Measurements from ENCODE around the gene SMU1. TPM values are rescaled to one million over a fixed set of nuclear protein-coding genes. Genes with fewer than 3 reads are reported as not detected.

The SMU1 gene
- total RNA-seq, 4 donors from 2014 or later = 19.7 to 24.2 (median 21.9) TPM

- 85 to 93% methylated on average over 5 to 9 of the region's 9 CpGs for WGBS, 2 donors (ENCODE audit: low coverage in 1 of 2)
- Histone ChIP-seq H3K4me3 (no peak overlapping the region), H3K27ac (no peak overlapping the region), H3K36me3 (peaks cover 13 to 61% of the 10 kb centered on the region in 2 donors), H3K27me3 (no peaks in the 10 kb centered on the region), H3K9me3 (no peaks in the 10 kb centered on the region), H3K4me1 (peaks cover 0 to 23% (median 6%) of the 10 kb centered on the region in 3 donors)
- ATAC-seq = no peak
- TF ChIP-seq CTCF (IDR thresholded peaks at IDR 0.05) (no peak), EP300 (IDR thresholded peaks at IDR 0.05) (no peak), POLR2AphosphoS5 (IDR thresholded peaks at IDR 0.05) (no peak), POLR2A (IDR thresholded peaks at IDR 0.05) (no peak)
Observed at GRCh38 chr9:33040792-33041431, 35.6 kb downstream of the SMU1 start.

- no peak for TF ChIP-seq EP300 (IDR thresholded peaks at IDR 0.05)
- H3K36me3 ChIP-seq = peaks cover 13 to 85% of the 10 kb centered on the region in 2 donors
- no peak for ATAC-seq
Observed at GRCh38 chr9:33032865-33033264, 43.6 kb downstream of the SMU1 start.

GRCh38 chr9:33032292-33032691, 44.2 kb downstream of the SMU1 start:
- peaks cover 10 to 85% of the 10 kb centered on the region in 2 donors for H3K36me3 ChIP-seq
- ATAC-seq = no peak
- peaks cover 11 to 47% (median 26%) of the 10 kb centered on the region in 3 donors for H3K4me1 ChIP-seq
- no peaks in the 10 kb centered on the region for H3K27me3 ChIP-seq
- no peak overlapping the region for H3K4me3 ChIP-seq
- H3K9me3 ChIP-seq = no peaks in the 10 kb centered on the region
- no peak overlapping the region for H3K27ac ChIP-seq
- TF ChIP-seq CTCF (IDR thresholded peaks at IDR 0.05) (no peak), POLR2AphosphoS5 (IDR thresholded peaks at IDR 0.05) (no peak)
- WGBS, 2 donors (ENCODE audit: low coverage in 1 of 2) = 44 to 47% methylated on average over 1 of the region's 1 CpG

More at GRCh38 chr9:33032865-33033264, 43.6 kb downstream of the SMU1 start:
- H3K4me3 ChIP-seq = no peak overlapping the region
- H3K4me1 ChIP-seq = peaks cover 11 to 41% (median 21%) of the 10 kb centered on the region in 3 donors
- 71 to 79% methylated on average over 4 to 5 of the region's 5 CpGs for WGBS, 2 donors (ENCODE audit: low coverage in 1 of 2)
- H3K9me3 ChIP-seq = no peaks in the 10 kb centered on the region
- H3K27me3 ChIP-seq = no peaks in the 10 kb centered on the region
- no peak overlapping the region for H3K27ac ChIP-seq

GRCh38 chr9:33030285-33030684, 46.2 kb downstream of the SMU1 start:
- no peak for ATAC-seq
- Histone ChIP-seq H3K4me1 (peaks cover 11 to 60% (median 27%) of the 10 kb centered on the region in 3 donors), H3K4me3 (no peak overlapping the region), H3K36me3 (peaks cover 7 to 73% of the 10 kb centered on the region in 2 donors), H3K9me3 (no peaks in the 10 kb centered on the region), H3K27ac (no peak overlapping the region), H3K27me3 (no peaks in the 10 kb centered on the region)
- WGBS, 2 donors (ENCODE audit: low coverage in 1 of 2) = 72 to 82% methylated on average over 5 of the region's 5 CpGs
- TF ChIP-seq CTCF (IDR thresholded peaks at IDR 0.05) = no peak
- no peak for TF ChIP-seq POLR2A (IDR thresholded peaks at IDR 0.05)
- TF ChIP-seq EP300 (IDR thresholded peaks at IDR 0.05) = no peak
- no peak for TF ChIP-seq POLR2AphosphoS5 (IDR thresholded peaks at IDR 0.05)

GRCh38 chr9:33029231-33029786, 47.2 kb downstream of the SMU1 start:
- peak overlapping the region in 2 of 4 donors; percentile 50 to 58 for H3K27ac ChIP-seq
- WGBS, 2 donors (ENCODE audit: low coverage in 1 of 2) = 17 to 26% methylated on average over 4 of the region's 4 CpGs
- peaks cover 6 to 63% of the 10 kb centered on the region in 2 donors for H3K36me3 ChIP-seq

More at GRCh38 chr9:33029231-33029786, 47.2 kb downstream of the SMU1 start:
- Histone ChIP-seq H3K4me1 (peaks cover 11 to 63% (median 28%) of the 10 kb centered on the region in 3 donors), H3K9me3 (no peaks in the 10 kb centered on the region), H3K4me3 (no peak overlapping the region), H3K27me3 (no peaks in the 10 kb centered on the region)
- TF ChIP-seq CTCF (IDR thresholded peaks at IDR 0.05) (no peak), POLR2AphosphoS5 (IDR thresholded peaks at IDR 0.05) (peak; percentile 67), POLR2A (IDR thresholded peaks at IDR 0.05) (no peak), EP300 (IDR thresholded peaks at IDR 0.05) (no peak)
- peak; percentile 1 for ATAC-seq

Measured in gastroesophageal sphincter (tissue), 4 donors.